ENCODE measurements around the gene ZNF324. TPM values are rescaled to one million over a fixed set of nuclear protein-coding genes. Genes with fewer than 3 reads are reported as not detected.

The ZNF324 gene
- total and polyA plus RNA-seq, 9 of the 15 experiments (the other 6 are each of a cell fraction or from before 2014, with no cell fraction given), result 0.92 to 16.4 (median 5.3) TPM

- TF ChIP-seq U2AF1 (optimal IDR thresholded peaks at IDR 0.05; ENCODE audit: low read depth, low read length), result no peak
- no peak for TF ChIP-seq BRD4 (IDR thresholded peaks at IDR 0.05)
- TF ChIP-seq, protein P1, sequence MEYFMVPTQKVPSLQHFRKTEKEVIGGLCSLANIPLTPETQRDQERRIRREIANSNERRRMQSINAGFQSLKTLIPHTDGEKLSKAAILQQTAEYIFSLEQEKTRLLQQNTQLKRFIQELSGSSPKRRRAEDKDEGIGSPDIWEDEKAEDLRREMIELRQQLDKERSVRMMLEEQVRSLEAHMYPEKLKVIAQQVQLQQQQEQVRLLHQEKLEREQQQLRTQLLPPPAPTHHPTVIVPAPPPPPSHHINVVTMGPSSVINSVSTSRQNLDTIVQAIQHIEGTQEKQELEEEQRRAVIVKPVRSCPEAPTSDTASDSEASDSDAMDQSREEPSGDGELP (CRISPR knock-in tag; IDR thresholded peaks at IDR 0.05; ENCODE audit: borderline replicate concordance), result peak; percentile 85
- no peak for TF ChIP-seq ZNF408 (CRISPR knock-in tag; IDR thresholded peaks at IDR 0.05; ENCODE audit: low read depth)
- no peak for TF ChIP-seq XRCC4 (IDR thresholded peaks at IDR 0.05; ENCODE audit: extremely low read depth, insufficient read depth, insufficient read length)
- TF ChIP-seq MNT (conservative IDR thresholded peaks at IDR 0.05), result peak; percentile 88 to 94
- no peak for TF ChIP-seq NFXL1 (CRISPR knock-in tag; IDR thresholded peaks at IDR 0.05)
- no peak for TF ChIP-seq ZNF551 (CRISPR knock-in tag; IDR thresholded peaks at IDR 0.05)
- TF ChIP-seq ZNF224 (CRISPR knock-in tag; IDR thresholded peaks at IDR 0.05), result no peak
- no peak for TF ChIP-seq FOSL1 (tag; conservative IDR thresholded peaks at IDR 0.05)
- TF ChIP-seq PTTG1 (tag; IDR thresholded peaks at IDR 0.05; ENCODE audit: low read depth), result no peak
- TF ChIP-seq, protein P2, sequence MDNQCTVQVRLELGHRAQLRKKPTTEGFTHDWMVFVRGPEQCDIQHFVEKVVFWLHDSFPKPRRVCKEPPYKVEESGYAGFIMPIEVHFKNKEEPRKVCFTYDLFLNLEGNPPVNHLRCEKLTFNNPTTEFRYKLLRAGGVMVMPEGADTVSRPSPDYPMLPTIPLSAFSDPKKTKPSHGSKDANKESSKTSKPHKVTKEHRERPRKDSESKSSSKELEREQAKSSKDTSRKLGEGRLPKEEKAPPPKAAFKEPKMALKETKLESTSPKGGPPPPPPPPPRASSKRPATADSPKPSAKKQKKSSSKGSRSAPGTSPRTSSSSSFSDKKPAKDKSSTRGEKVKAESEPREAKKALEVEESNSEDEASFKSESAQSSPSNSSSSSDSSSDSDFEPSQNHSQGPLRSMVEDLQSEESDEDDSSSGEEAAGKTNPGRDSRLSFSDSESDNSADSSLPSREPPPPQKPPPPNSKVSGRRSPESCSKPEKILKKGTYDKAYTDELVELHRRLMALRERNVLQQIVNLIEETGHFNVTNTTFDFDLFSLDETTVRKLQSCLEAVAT (IDR thresholded peaks at IDR 0.05), result no peak
- TF ChIP-seq, protein P3, sequence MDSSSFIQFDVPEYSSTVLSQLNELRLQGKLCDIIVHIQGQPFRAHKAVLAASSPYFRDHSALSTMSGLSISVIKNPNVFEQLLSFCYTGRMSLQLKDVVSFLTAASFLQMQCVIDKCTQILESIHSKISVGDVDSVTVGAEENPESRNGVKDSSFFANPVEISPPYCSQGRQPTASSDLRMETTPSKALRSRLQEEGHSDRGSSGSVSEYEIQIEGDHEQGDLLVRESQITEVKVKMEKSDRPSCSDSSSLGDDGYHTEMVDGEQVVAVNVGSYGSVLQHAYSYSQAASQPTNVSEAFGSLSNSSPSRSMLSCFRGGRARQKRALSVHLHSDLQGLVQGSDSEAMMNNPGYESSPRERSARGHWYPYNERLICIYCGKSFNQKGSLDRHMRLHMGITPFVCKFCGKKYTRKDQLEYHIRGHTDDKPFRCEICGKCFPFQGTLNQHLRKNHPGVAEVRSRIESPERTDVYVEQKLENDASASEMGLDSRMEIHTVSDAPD (CRISPR knock-in tag; IDR thresholded peaks at IDR 0.05), result no peak
- peak; percentile 94 for TF ChIP-seq MYC (IDR thresholded peaks at IDR 0.05; ENCODE audit: low read depth, low read length)
- no peak for TF ChIP-seq MYC (CRISPR knock-in tag; IDR thresholded peaks at IDR 0.05; ENCODE audit: borderline replicate concordance, low read depth)
- TF ChIP-seq, protein P4, sequence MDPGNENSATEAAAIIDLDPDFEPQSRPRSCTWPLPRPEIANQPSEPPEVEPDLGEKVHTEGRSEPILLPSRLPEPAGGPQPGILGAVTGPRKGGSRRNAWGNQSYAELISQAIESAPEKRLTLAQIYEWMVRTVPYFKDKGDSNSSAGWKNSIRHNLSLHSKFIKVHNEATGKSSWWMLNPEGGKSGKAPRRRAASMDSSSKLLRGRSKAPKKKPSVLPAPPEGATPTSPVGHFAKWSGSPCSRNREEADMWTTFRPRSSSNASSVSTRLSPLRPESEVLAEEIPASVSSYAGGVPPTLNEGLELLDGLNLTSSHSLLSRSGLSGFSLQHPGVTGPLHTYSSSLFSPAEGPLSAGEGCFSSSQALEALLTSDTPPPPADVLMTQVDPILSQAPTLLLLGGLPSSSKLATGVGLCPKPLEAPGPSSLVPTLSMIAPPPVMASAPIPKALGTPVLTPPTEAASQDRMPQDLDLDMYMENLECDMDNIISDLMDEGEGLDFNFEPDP (CRISPR knock-in tag; IDR thresholded peaks at IDR 0.05), result no peak
- TF ChIP-seq CBX3 (IDR thresholded peaks at IDR 0.05; ENCODE audit: borderline replicate concordance in 1 of 2, low read length in 2 of 2), result peak in 1 of 2 experiments; percentile 95; a peak in 2 of 3 replicates
- TF ChIP-seq ESRRA (IDR thresholded peaks at IDR 0.05; ENCODE audit: borderline replicate concordance, low read depth), result peak; percentile 91
- TF ChIP-seq, protein P5, sequence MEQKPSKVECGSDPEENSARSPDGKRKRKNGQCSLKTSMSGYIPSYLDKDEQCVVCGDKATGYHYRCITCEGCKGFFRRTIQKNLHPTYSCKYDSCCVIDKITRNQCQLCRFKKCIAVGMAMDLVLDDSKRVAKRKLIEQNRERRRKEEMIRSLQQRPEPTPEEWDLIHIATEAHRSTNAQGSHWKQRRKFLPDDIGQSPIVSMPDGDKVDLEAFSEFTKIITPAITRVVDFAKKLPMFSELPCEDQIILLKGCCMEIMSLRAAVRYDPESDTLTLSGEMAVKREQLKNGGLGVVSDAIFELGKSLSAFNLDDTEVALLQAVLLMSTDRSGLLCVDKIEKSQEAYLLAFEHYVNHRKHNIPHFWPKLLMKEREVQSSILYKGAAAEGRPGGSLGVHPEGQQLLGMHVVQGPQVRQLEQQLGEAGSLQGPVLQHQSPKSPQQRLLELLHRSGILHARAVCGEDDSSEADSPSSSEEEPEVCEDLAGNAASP (IDR thresholded peaks at IDR 0.05), result no peak
Measured at GRCh38 chr19:58499021-58499927, 32.4 kb downstream of the ZNF324 start (continued).

Data from K562 (cell line).